C4-2B (cell line): Measurements from ENCODE around the gene OTUD1.

Experiments
- CTCF ChIP-seq: fragments of 450-650 bp; conservative IDR thresholded peaks from 2 replicates; pipeline ENCODE4 v1.5.1; 2017; ENCODE audit warnings: mild to moderate bottlenecking
- ZFX ChIP-seq: fragments of 450-650 bp; IDR thresholded peaks from 2 replicates; pipeline ENCODE4 v1.6.1; 2017

DNA sequence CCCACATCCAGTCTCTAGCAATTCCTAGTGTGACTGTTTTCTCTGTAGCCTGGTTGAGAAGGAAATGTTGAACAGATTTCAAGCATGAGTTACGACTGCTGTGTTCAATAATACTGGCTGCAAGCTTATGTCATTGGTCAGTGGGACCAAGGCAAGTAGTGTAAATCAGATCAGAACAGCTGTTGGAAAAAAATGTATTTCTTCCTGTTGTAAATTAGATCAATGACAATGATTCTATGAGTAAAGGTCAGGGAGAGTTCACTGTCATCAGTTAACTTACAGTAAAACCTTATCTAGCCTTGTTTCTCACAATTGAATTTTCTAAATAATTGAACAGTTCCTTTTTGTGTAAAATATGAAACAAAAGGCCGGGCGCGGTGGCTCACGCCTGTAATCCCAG lies 6.7 kb downstream of the OTUD1 start:
- TF ChIP-seq CTCF (no peak), ZFX (no peak)
